NT2/D1 (cell line): ENCODE measurements around the gene DIAPH3.

ENCODE experiments used
- DNase-seq: peaks from one replicate; pipeline ENCODE4 v3.0.0-alpha.2; 2011; ENCODE audit warnings: low read depth, low spot score
- H3K27me3 ChIP-seq: 2 replicates; pipeline ENCODE4 v1.6.0; 2011; ENCODE audit warnings: mild to moderate bottlenecking; ENCODE audit not compliant: insufficient read length, insufficient read depth
- H3K36me3 ChIP-seq: 2 replicates; pipeline ENCODE4 v1.6.1; 2011; ENCODE audit warnings: mild to moderate bottlenecking, low read length, mixed read lengths; ENCODE audit not compliant: insufficient read depth, insufficient read length
- H3K4me1 ChIP-seq: 2 replicates; pipeline ENCODE4 v1.5.1; 2011; ENCODE audit not compliant: insufficient read depth, insufficient read length
- H3K4me3 ChIP-seq: 2 replicates; pipeline ENCODE4 v1.5.1; 2011; ENCODE audit warnings: low read depth; ENCODE audit not compliant: insufficient read length
- H3K9ac ChIP-seq: 2 replicates; pipeline ENCODE4 v1.6.0; 2011; ENCODE audit warnings: low read depth; ENCODE audit not compliant: insufficient read length
- H3K9me3 ChIP-seq: 2 replicates; pipeline ENCODE4 v1.5.1; 2011; ENCODE audit warnings: mild to moderate bottlenecking, low read length; ENCODE audit not compliant: insufficient read depth
- SUZ12 ChIP-seq: IDR thresholded peaks from 2 replicates; pipeline ENCODE4 v1.6.1; 2011; ENCODE audit not compliant: insufficient read length, insufficient read depth; ENCODE audit errors: extremely low read depth
- YY1 ChIP-seq: IDR thresholded peaks from 2 replicates; pipeline ENCODE4 v1.6.1; 2011; ENCODE audit not compliant: insufficient read length, insufficient read depth
- ZNF274 ChIP-seq: IDR thresholded peaks from 2 replicates; pipeline ENCODE4 v1.6.1; 2011; ENCODE audit warnings: mild to moderate bottlenecking, low read depth, low read length

DIAPH3 gene

GRCh38 chr13:59710996-59711701, 452.6 kb downstream of the DIAPH3 start:
- no peak overlapping the region for H3K9ac ChIP-seq
- DNase-seq, result no peak
- no peaks in the 10 kb centered on the region for H3K36me3 ChIP-seq
- no peak overlapping the region for H3K4me3 ChIP-seq
- no peak for TF ChIP-seq SUZ12
- TF ChIP-seq YY1, result no peak
- no peak for TF ChIP-seq ZNF274
- no peaks in the 10 kb centered on the region for H3K9me3 ChIP-seq
- H3K4me1 ChIP-seq, result no peaks in the 10 kb centered on the region
- H3K27me3 ChIP-seq, result no peaks in the 10 kb centered on the region

DNA sequence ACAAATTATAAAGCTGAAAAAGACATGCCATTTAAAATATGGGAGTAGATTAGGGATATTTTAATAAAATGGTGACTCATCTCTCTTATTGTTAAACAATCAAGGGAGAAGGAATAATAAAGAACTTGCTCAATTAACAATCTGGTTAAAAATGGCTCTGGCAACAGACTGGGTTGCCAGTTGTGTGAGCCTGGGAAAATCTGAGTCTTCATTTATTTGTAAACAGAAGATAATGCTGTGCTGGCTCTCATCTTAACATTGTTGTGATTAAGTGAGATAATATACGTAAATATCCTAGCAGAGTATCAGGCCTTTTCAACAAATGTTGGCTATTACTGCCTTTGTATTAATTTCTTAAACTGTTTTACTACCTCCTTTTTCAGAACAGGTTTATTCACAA, 453.3 kb downstream of the DIAPH3 start:
- H3K9me3 ChIP-seq, result no peaks in the 10 kb centered on the region
- H3K9ac ChIP-seq, result no peak overlapping the region
- H3K4me1 ChIP-seq, result no peaks in the 10 kb centered on the region
- TF ChIP-seq ZNF274, result no peak
- TF ChIP-seq SUZ12, result no peak
- TF ChIP-seq YY1, result no peak
- DNase-seq, result no peak
- no peaks in the 10 kb centered on the region for H3K36me3 ChIP-seq
- H3K27me3 ChIP-seq, result no peaks in the 10 kb centered on the region
- no peak overlapping the region for H3K4me3 ChIP-seq

GRCh38 chr13:59706101-59706976, 457.4 kb downstream of the DIAPH3 start:
- no peaks in the 10 kb centered on the region for H3K36me3 ChIP-seq
- H3K9me3 ChIP-seq, result no peaks in the 10 kb centered on the region
- DNase-seq, result no peak
- H3K4me1 ChIP-seq, result no peaks in the 10 kb centered on the region
- no peak for TF ChIP-seq SUZ12
- no peak for TF ChIP-seq ZNF274
- TF ChIP-seq YY1, result no peak
- no peaks in the 10 kb centered on the region for H3K27me3 ChIP-seq
- no peak overlapping the region for H3K4me3 ChIP-seq
- H3K9ac ChIP-seq, result no peak overlapping the region

DNA sequence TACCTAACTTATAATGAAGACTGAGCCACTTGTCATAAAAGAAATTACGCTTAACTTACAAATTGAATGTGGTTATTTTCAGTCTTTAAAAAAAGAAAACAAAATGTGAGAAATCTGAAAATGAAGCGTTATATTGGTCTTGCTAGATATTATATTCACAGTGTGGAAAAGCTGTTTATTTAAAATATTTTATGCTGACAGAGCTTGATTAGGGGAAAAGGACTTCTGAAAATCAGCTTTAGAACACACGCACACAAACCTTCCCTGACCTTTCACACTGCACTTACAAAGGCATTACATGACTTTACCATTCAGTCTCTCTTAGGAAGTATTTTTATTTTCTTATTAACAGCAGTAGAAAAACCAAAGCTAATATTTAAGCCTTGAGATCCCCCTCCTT, 461.5 kb downstream of the DIAPH3 start:
- DNase-seq, result no peak
- no peak for TF ChIP-seq YY1
- TF ChIP-seq SUZ12, result no peak
- TF ChIP-seq ZNF274, result no peak
- no peaks in the 10 kb centered on the region for H3K4me1 ChIP-seq
- H3K4me3 ChIP-seq, result no peak overlapping the region
- H3K36me3 ChIP-seq, result no peaks in the 10 kb centered on the region
- H3K9me3 ChIP-seq, result no peaks in the 10 kb centered on the region
- no peaks in the 10 kb centered on the region for H3K27me3 ChIP-seq
- no peak overlapping the region for H3K9ac ChIP-seq

DNA sequence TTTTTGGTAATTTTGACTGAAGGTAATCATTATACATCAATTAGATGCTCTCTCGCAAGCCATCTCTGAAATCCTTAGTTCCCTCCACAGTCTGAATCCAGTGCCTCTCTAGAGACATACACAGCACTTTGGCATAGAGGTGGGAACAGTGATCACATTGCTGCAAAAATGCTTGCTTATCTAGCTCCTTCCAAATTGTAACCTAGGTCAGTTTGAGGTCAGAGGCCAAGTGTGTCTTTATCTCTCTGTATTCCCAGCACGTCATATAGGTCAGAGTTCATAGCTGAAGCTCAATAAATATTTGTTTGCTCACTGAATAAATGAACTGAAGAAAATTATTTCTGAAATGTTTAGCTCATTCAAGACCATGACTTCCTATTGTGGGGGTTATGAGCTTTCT, 462.5 kb downstream of the DIAPH3 start:
- no peak for DNase-seq
- H3K9ac ChIP-seq, result no peak overlapping the region
- TF ChIP-seq ZNF274, result no peak
- TF ChIP-seq YY1, result no peak
- TF ChIP-seq SUZ12, result no peak
- H3K4me1 ChIP-seq, result no peaks in the 10 kb centered on the region
- H3K36me3 ChIP-seq, result no peaks in the 10 kb centered on the region
- no peak overlapping the region for H3K4me3 ChIP-seq
- H3K27me3 ChIP-seq, result no peaks in the 10 kb centered on the region
- H3K9me3 ChIP-seq, result no peaks in the 10 kb centered on the region

DNA sequence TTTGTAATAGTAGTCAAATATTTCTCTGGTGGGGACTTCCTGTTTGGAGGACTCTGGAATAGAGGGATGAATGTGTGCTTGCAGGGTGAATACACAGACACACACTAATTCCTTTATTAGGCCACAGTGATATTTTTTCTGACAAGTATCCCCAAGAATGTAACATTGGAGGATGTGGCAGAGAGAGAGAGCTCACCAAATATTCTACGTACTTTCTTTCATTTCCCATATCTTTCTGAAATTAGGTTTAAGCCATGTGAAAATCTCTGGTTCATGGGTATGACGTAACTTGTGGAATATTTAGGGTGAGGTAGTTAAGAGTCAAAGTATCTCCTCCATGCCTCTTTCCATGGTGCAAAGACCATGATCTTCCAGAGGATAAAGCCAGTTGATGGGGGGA, 463.4 kb downstream of the DIAPH3 start:
- Histone ChIP-seq H3K4me3 (no peak overlapping the region), H3K9me3 (no peaks in the 10 kb centered on the region), H3K27me3 (no peaks in the 10 kb centered on the region), H3K36me3 (no peaks in the 10 kb centered on the region), H3K4me1 (no peaks in the 10 kb centered on the region), H3K9ac (no peak overlapping the region)
- TF ChIP-seq ZNF274 (no peak), YY1 (no peak), SUZ12 (no peak)
- DNase-seq, result no peak

DNA sequence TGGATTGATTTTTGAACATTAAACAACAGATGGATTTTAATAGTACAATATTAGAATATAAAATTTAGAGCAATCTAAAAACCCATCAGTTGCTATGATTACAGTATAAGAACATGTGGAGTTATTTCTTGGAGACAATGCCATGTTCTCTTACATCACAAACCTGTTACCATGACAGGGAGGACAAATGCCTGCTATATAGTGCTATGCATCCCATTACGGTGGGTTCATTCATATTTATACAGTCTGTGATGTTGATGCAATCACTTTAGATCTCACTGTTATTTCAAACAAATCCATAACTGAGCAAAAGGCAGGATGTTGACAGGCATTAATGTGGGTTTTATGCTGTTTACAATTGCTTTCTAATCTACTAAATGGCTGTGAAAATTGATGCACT, 467.5 kb downstream of the DIAPH3 start:
- H3K4me1 ChIP-seq, result no peaks in the 10 kb centered on the region
- H3K9me3 ChIP-seq, result no peaks in the 10 kb centered on the region
- H3K27me3 ChIP-seq, result no peaks in the 10 kb centered on the region
- TF ChIP-seq YY1, result no peak
- no peak for TF ChIP-seq SUZ12
- no peak for TF ChIP-seq ZNF274
- no peak overlapping the region for H3K9ac ChIP-seq
- DNase-seq, result no peak
- no peaks in the 10 kb centered on the region for H3K36me3 ChIP-seq
- no peak overlapping the region for H3K4me3 ChIP-seq
